HFFc6 (cell line): ENCODE measurements around the gene F7. TPM values are rescaled to one million over a fixed set of nuclear protein-coding genes. Genes with fewer than 3 reads are reported as not detected.
"Not testable (repeated sequence)": the region's sequence is repeated elsewhere in the genome, so short reads cannot be mapped to it uniquely, and the experiment has no call there.

ENCODE experiments used
- DNase-seq: peaks from one replicate; pipeline ENCODE4 v3.0.0-alpha.2; 2018
- H3K27ac Mint-ChIP-seq: 2 replicates; pipeline ENCODE4 v1.8.0; 2020; ENCODE audit warnings: mild to moderate bottlenecking, mixed read lengths
- H3K27me3 Mint-ChIP-seq: 2 replicates; pipeline ENCODE4 v1.8.0; 2021; ENCODE audit warnings: mild to moderate bottlenecking, moderate library complexity, mixed read lengths; ENCODE audit not compliant: insufficient read depth
- H3K36me3 Mint-ChIP-seq: 2 replicates; pipeline ENCODE4 v1.8.0; 2021; ENCODE audit warnings: low read depth, mixed read lengths
- H3K4me1 Mint-ChIP-seq: 2 replicates; pipeline ENCODE4 v1.8.0; 2020; ENCODE audit warnings: low read depth, mixed read lengths
- H3K4me3 Mint-ChIP-seq: 2 replicates; pipeline ENCODE4 v1.8.0; 2020; ENCODE audit warnings: mild to moderate bottlenecking, moderate library complexity, mixed read lengths
- H3K9me3 Mint-ChIP-seq: 2 replicates; pipeline ENCODE4 v1.8.0; 2020; ENCODE audit warnings: mild to moderate bottlenecking, mixed read lengths
- total RNA-seq, 6 experiments: library from RNA; stranded (reverse); fragmentation: NEBNext Ultra II Directional; extraction: Animal tissue kit (Norgen Biotek cat#: 25700); gene quantifications; 2 replicates in 1 of 6; 3 replicates in 5 of 6; pipeline ENCODE4 v1.2.3, GENCODE V29; 2021
- TF ChIP-seq, protein P1 (sequence below): fragments of 200-600 bp; sonication (generic); IDR thresholded peaks from 2 replicates; pipeline ENCODE4 v1.5.0; 2021; ENCODE audit warnings: antibody characterized with exemption, mild to moderate bottlenecking

F7 gene
- total RNA-seq, 6 experiments from 2014 or later: not detected

DNA sequence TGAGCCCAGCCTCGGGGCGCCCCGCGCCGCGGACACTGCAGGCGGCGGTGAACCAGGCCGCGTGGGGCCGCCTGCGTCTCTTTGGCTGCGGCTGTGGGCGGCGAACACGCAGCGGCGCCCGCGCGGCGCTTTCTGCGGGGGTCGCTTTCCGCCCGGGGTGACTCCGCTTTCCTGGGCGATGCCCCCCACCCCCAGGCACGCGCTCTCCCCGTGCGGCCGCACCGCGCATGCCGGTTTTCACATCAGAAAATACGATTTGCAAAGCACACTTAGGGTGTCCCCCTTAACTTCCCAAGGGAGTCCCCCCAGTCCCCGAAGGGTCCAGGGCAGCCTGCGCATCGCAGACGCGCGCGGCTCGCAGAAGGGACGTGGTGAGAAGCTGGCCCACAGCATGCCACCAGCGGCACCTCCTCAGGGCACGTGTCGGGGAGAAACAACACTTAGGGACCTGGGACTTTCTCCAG, 5.3 kb downstream of the F7 start:
- Mint-ChIP-seq H3K4me1 (no peaks in the 10 kb centered on the region), H3K4me3 (no peak overlapping the region), H3K27ac (no peak overlapping the region), H3K36me3 (no peaks in the 10 kb centered on the region), H3K27me3 (peaks cover 14% of the 10 kb centered on the region), H3K9me3 (peaks cover 5% of the 10 kb centered on the region)
- TF ChIP-seq, protein P1, sequence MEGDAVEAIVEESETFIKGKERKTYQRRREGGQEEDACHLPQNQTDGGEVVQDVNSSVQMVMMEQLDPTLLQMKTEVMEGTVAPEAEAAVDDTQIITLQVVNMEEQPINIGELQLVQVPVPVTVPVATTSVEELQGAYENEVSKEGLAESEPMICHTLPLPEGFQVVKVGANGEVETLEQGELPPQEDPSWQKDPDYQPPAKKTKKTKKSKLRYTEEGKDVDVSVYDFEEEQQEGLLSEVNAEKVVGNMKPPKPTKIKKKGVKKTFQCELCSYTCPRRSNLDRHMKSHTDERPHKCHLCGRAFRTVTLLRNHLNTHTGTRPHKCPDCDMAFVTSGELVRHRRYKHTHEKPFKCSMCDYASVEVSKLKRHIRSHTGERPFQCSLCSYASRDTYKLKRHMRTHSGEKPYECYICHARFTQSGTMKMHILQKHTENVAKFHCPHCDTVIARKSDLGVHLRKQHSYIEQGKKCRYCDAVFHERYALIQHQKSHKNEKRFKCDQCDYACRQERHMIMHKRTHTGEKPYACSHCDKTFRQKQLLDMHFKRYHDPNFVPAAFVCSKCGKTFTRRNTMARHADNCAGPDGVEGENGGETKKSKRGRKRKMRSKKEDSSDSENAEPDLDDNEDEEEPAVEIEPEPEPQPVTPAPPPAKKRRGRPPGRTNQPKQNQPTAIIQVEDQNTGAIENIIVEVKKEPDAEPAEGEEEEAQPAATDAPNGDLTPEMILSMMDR: no peak
- DNase-seq: no peak

- H3K36me3 Mint-ChIP-seq, H3K4me3 Mint-ChIP-seq, DNase-seq, H3K4me1 Mint-ChIP-seq, H3K9me3 Mint-ChIP-seq, H3K27ac Mint-ChIP-seq: not testable (repeated sequence)
- peaks cover 17% of the 10 kb centered on the region for H3K27me3 Mint-ChIP-seq
Measured at GRCh38 chr13:113111821-113112220, 6.2 kb downstream of the F7 start.

- DNase-seq, H3K27ac Mint-ChIP-seq, H3K36me3 Mint-ChIP-seq, H3K9me3 Mint-ChIP-seq, H3K4me3 Mint-ChIP-seq, H3K4me1 Mint-ChIP-seq: not testable (repeated sequence)
- peaks cover 21% of the 10 kb centered on the region for H3K27me3 Mint-ChIP-seq
Measured at GRCh38 chr13:113112475-113112874, 6.9 kb downstream of the F7 start.

- no peak overlapping the region for H3K4me3 Mint-ChIP-seq
- no peaks in the 10 kb centered on the region for H3K36me3 Mint-ChIP-seq
- H3K4me1 Mint-ChIP-seq: peaks cover 6% of the 10 kb centered on the region
- H3K27ac Mint-ChIP-seq: no peak overlapping the region
- H3K9me3 Mint-ChIP-seq: peaks cover 5% of the 10 kb centered on the region
- TF ChIP-seq, protein P1: no peak
- peaks cover 21% of the 10 kb centered on the region for H3K27me3 Mint-ChIP-seq
- DNase-seq: no peak
Measured at GRCh38 chr13:113112893-113113845, 7.6 kb downstream of the F7 start.

- H3K4me3 Mint-ChIP-seq: no peak overlapping the region
- no peak overlapping the region for H3K27ac Mint-ChIP-seq
- H3K27me3 Mint-ChIP-seq: peaks cover 21% of the 10 kb centered on the region
- no peaks in the 10 kb centered on the region for H3K36me3 Mint-ChIP-seq
- H3K9me3 Mint-ChIP-seq: peaks cover 5% of the 10 kb centered on the region
- H3K4me1 Mint-ChIP-seq: peaks cover 6% of the 10 kb centered on the region
- TF ChIP-seq, protein P1: no peak
- no peak for DNase-seq
Measured at GRCh38 chr13:113113846-113114271, 8.3 kb downstream of the F7 start.

GRCh38 chr13:113114511-113115362, 9.1 kb downstream of the F7 start:
- H3K27ac Mint-ChIP-seq: no peak overlapping the region
- H3K4me3 Mint-ChIP-seq: no peak overlapping the region
- H3K27me3 Mint-ChIP-seq: peaks cover 21% of the 10 kb centered on the region
- TF ChIP-seq, protein P1: no peak
- no peaks in the 10 kb centered on the region for H3K9me3 Mint-ChIP-seq
- H3K4me1 Mint-ChIP-seq: peaks cover 6% of the 10 kb centered on the region
- no peaks in the 10 kb centered on the region for H3K36me3 Mint-ChIP-seq
- no peak for DNase-seq
